ENCODE data around the gene DNASE2B.

DNASE2B gene

GRCh38 chr1:84402501-84402900 is 4.2 kb downstream of the DNASE2B start:
- H3K9ac ChIP-seq (ENCODE audit: low read length) = no peak overlapping the region

DNA sequence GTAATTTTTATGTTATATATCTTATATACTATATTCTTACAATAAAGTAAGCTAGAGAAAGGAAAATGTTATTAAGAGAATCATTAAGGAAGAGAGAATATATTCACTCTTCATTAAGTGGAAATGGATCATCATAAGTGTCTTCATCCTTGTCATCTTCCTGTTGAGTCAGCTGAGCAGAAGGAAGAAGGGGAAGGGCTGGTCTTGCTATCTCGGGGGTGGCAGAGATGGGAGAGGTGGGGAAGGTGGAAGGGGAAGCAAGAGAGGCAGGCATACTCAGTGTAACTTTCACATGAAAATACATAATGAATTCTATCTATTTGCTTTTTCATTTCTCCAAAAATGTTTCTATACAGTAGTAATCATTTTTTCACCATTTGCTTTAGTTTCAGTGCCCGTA is 5.1 kb downstream of the DNASE2B start:
- H3K9ac ChIP-seq (ENCODE audit: low read length) = no peak overlapping the region
- H3K27me3 ChIP-seq (ENCODE audit: control insufficient read depth, insufficient read depth, low read length) = no peaks in the 10 kb centered on the region
- H3K27ac ChIP-seq (ENCODE audit: low read length) = no peak overlapping the region
- H3K36me3 ChIP-seq (ENCODE audit: control insufficient read depth, low read depth, low read length) = no peaks in the 10 kb centered on the region
- H3K4me3 ChIP-seq (ENCODE audit: low read length) = no peak overlapping the region
- H3K4me1 ChIP-seq (ENCODE audit: control insufficient read depth, low read depth, low read length) = no peaks in the 10 kb centered on the region
- no peaks in the 10 kb centered on the region for H3K9me3 ChIP-seq (ENCODE audit: control insufficient read depth, low read depth, low read length)

More at GRCh38 chr1:84402501-84402900, 4.2 kb downstream of the DNASE2B start:
- no peak overlapping the region for H3K27ac ChIP-seq (ENCODE audit: low read length)
- H3K9me3 ChIP-seq (ENCODE audit: control insufficient read depth, low read depth, low read length) = no peaks in the 10 kb centered on the region
- no peaks in the 10 kb centered on the region for H3K36me3 ChIP-seq (ENCODE audit: control insufficient read depth, low read depth, low read length)
- no peaks in the 10 kb centered on the region for H3K27me3 ChIP-seq (ENCODE audit: control insufficient read depth, insufficient read depth, low read length)
- H3K4me1 ChIP-seq (ENCODE audit: control insufficient read depth, low read depth, low read length) = no peaks in the 10 kb centered on the region
- H3K4me3 ChIP-seq (ENCODE audit: low read length) = no peak overlapping the region

DNA sequence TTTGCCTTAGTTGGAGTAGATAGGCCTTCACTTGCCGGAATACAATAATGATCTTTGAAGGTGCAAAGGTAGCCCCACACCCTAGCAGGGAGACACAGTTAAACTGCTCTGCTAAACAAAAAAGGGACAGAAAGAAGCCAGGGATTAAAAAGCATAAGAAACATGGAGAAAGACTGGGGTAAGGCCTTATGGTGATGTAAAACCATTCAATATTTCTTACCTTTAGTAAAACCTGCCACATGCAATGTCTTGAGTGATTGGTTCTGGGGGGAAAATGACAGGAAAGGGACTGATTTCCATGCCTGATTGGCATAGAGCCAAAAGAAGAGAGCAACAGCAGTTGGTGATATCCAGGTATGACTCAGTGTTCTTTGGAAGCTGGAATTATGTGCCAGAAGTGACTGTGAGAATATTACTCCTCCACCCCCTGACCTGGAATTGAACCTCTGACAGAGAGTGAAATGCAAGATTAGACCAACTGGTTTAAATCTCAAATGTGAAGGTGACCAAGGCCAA is 8.1 kb downstream of the DNASE2B start:
- Histone ChIP-seq H3K4me1 (ENCODE audit: control insufficient read depth, low read depth, low read length) (no peaks in the 10 kb centered on the region), H3K36me3 (ENCODE audit: control insufficient read depth, low read depth, low read length) (no peaks in the 10 kb centered on the region), H3K9me3 (ENCODE audit: control insufficient read depth, low read depth, low read length) (no peaks in the 10 kb centered on the region), H3K27me3 (ENCODE audit: control insufficient read depth, insufficient read depth, low read length) (no peaks in the 10 kb centered on the region), H3K9ac (ENCODE audit: low read length) (no peak overlapping the region), H3K27ac (ENCODE audit: low read length) (no peak overlapping the region), H3K4me3 (ENCODE audit: low read length) (no peak overlapping the region)

- Histone ChIP-seq H3K9ac (ENCODE audit: low read length) (no peak overlapping the region), H3K4me1 (ENCODE audit: control insufficient read depth, low read depth, low read length) (no peaks in the 10 kb centered on the region), H3K27me3 (ENCODE audit: control insufficient read depth, insufficient read depth, low read length) (no peaks in the 10 kb centered on the region), H3K27ac (ENCODE audit: low read length) (no peak overlapping the region), H3K4me3 (ENCODE audit: low read length) (no peak overlapping the region), H3K36me3 (ENCODE audit: control insufficient read depth, low read depth, low read length) (no peaks in the 10 kb centered on the region), H3K9me3 (ENCODE audit: control insufficient read depth, low read depth, low read length) (no peaks in the 10 kb centered on the region)
These were observed 9.2 kb downstream of the DNASE2B start for GRCh38 chr1:84407524-84407923.

GRCh38 chr1:84407958-84408422 is 9.7 kb downstream of the DNASE2B start:
- H3K9me3 ChIP-seq (ENCODE audit: control insufficient read depth, low read depth, low read length) = no peaks in the 10 kb centered on the region
- H3K36me3 ChIP-seq (ENCODE audit: control insufficient read depth, low read depth, low read length) = no peaks in the 10 kb centered on the region
- no peaks in the 10 kb centered on the region for H3K27me3 ChIP-seq (ENCODE audit: control insufficient read depth, insufficient read depth, low read length)
- H3K9ac ChIP-seq (ENCODE audit: low read length) = no peak overlapping the region
- no peak overlapping the region for H3K27ac ChIP-seq (ENCODE audit: low read length)
- H3K4me3 ChIP-seq (ENCODE audit: low read length) = no peak overlapping the region
- no peaks in the 10 kb centered on the region for H3K4me1 ChIP-seq (ENCODE audit: control insufficient read depth, low read depth, low read length)

DNA sequence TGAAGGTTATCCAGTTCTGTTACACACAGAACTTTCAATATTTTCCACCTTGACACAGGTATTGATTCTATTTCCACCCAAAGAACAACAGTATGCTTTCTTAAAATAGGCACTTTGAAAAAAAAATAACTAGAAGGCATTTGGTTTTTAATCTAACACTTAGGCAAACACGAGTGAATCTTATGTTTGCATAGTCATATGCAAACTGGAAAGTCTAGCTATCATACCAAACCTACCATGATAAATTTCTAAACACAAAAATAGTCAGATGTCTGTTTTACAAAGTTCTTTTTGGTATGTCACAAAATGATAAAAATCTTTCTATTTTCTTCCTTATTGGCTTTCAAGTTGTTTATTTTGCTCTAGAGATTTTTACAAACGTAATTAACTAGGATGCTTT is 11.6 kb downstream of the DNASE2B start:
- Histone ChIP-seq H3K27me3 (ENCODE audit: control insufficient read depth, insufficient read depth, low read length) (no peaks in the 10 kb centered on the region), H3K4me3 (ENCODE audit: low read length) (no peak overlapping the region), H3K4me1 (ENCODE audit: control insufficient read depth, low read depth, low read length) (no peaks in the 10 kb centered on the region), H3K9ac (ENCODE audit: low read length) (no peak overlapping the region), H3K27ac (ENCODE audit: low read length) (no peak overlapping the region), H3K36me3 (ENCODE audit: control insufficient read depth, low read depth, low read length) (no peaks in the 10 kb centered on the region), H3K9me3 (ENCODE audit: control insufficient read depth, low read depth, low read length) (no peaks in the 10 kb centered on the region)

DNA sequence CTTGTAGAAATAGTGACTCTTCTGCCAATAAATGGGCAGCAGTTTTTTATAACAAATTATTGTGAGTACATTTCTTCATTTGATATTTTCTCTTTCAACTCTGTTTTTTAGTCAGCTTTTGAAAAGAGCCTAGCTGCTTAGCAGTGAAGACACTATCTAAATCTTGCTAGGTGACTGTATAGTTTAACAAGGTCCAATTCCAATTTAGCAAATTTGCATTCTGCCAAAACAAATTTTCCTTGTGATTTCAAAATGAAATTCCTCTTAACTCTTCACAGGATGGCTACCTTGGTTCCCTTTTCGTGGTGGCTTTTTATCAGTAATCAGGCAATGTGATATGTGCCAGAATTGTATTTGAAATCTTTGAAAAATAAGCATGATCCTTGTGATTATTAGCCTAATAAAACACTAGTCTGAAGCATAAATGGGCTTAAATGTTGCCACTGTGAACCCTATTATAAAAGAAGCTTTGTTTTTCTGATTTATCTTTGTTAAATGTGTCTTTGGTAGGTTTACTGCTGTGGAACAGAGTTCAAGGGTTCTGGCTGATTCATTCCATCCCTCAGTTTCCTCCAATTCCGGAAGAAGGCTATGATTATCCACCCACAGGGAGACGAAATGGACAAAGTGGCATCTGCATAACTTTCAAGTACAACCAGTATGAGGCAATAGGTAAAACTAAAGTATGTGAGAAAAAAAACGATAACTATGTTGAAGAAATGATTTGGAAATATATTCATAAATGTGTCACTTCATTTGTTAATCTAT is 12.2 kb downstream of the DNASE2B start:
- Histone ChIP-seq H3K4me1 (ENCODE audit: control insufficient read depth, low read depth, low read length) (no peaks in the 10 kb centered on the region), H3K9ac (ENCODE audit: low read length) (no peak overlapping the region), H3K36me3 (ENCODE audit: control insufficient read depth, low read depth, low read length) (no peaks in the 10 kb centered on the region), H3K27me3 (ENCODE audit: control insufficient read depth, insufficient read depth, low read length) (no peaks in the 10 kb centered on the region), H3K4me3 (ENCODE audit: low read length) (no peak overlapping the region), H3K9me3 (ENCODE audit: control insufficient read depth, low read depth, low read length) (no peaks in the 10 kb centered on the region), H3K27ac (ENCODE audit: low read length) (no peak overlapping the region)

DNA sequence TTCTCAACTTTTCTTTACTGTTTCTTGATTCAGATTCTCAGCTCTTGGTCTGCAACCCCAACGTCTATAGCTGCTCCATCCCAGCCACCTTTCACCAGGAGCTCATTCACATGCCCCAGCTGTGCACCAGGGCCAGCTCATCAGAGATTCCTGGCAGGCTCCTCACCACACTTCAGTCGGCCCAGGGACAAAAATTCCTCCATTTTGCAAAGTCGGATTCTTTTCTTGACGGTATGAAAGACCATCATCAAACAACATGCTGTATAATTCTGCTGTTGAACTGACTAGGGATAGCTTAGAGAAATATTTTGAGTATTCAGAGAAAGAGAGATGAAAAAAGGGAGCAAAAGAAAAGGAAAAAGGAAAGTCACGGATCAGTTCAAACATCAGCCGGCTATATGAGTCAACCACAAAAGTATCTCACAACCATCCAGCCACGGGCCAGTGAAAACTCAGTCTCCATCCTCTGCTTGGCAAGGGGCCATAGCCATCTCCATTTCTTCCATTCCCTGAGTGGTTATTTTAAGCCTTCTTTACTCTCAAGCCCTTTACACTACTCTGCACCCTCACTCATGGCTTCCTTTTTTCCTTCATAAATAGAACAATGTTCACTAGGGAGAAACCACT is 14.1 kb downstream of the DNASE2B start:
- no peak overlapping the region for H3K9ac ChIP-seq (ENCODE audit: low read length)
- H3K4me3 ChIP-seq (ENCODE audit: low read length) = no peak overlapping the region
- H3K4me1 ChIP-seq (ENCODE audit: control insufficient read depth, low read depth, low read length) = no peaks in the 10 kb centered on the region
- H3K27me3 ChIP-seq (ENCODE audit: control insufficient read depth, insufficient read depth, low read length) = no peaks in the 10 kb centered on the region
- no peak overlapping the region for H3K27ac ChIP-seq (ENCODE audit: low read length)
- no peaks in the 10 kb centered on the region for H3K9me3 ChIP-seq (ENCODE audit: control insufficient read depth, low read depth, low read length)
- no peaks in the 10 kb centered on the region for H3K36me3 ChIP-seq (ENCODE audit: control insufficient read depth, low read depth, low read length)

DNA sequence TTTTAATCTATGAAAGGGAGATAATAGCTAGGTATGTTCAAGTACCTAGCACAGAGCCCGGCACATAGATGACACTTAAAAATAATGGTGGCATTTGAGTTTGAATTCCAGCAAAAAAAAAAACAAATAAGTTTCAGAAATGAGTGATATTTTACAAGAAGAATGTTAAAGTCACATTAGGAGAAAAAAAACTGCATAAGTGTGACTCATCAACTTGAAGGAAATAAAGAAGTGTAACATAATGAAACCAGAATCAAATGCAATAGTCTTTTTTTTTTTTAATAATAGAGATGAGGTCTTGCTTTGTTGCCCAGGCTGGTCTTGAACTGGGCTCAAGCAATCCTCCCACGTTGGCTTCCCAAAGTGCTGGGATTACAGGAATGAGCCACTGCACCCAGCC is 17.1 kb downstream of the DNASE2B start:
- no peak overlapping the region for H3K27ac ChIP-seq (ENCODE audit: low read length)
- no peaks in the 10 kb centered on the region for H3K36me3 ChIP-seq (ENCODE audit: control insufficient read depth, low read depth, low read length)
- no peaks in the 10 kb centered on the region for H3K4me1 ChIP-seq (ENCODE audit: control insufficient read depth, low read depth, low read length)
- H3K9me3 ChIP-seq (ENCODE audit: control insufficient read depth, low read depth, low read length) = no peaks in the 10 kb centered on the region
- H3K4me3 ChIP-seq (ENCODE audit: low read length) = no peak overlapping the region
- no peaks in the 10 kb centered on the region for H3K27me3 ChIP-seq (ENCODE audit: control insufficient read depth, insufficient read depth, low read length)
- H3K9ac ChIP-seq (ENCODE audit: low read length) = no peak overlapping the region

DNA sequence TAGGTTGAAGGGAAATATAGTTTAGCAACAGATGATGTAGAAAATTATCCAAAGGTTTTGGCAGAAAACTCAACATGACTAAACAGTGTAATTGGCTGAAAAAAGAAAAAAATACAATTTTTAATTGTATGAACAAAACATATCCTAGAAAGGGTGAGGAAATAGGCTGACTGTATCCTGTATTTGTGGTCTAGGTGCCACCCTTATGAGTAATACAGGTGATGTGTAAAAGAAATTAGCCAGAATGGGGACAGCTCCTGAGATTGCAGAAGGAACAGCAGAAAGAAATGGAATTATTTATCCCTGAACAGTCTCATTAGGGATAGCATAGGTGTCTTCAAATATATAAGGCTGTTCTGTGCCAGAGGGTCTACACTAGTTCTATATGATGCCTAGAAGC is 24.6 kb downstream of the DNASE2B start:
- no peaks in the 10 kb centered on the region for H3K36me3 ChIP-seq (ENCODE audit: control insufficient read depth, low read depth, low read length)
- H3K4me3 ChIP-seq (ENCODE audit: low read length) = no peak overlapping the region
- no peak overlapping the region for H3K9ac ChIP-seq (ENCODE audit: low read length)
- no peaks in the 10 kb centered on the region for H3K4me1 ChIP-seq (ENCODE audit: control insufficient read depth, low read depth, low read length)
- no peaks in the 10 kb centered on the region for H3K9me3 ChIP-seq (ENCODE audit: control insufficient read depth, low read depth, low read length)
- no peaks in the 10 kb centered on the region for H3K27me3 ChIP-seq (ENCODE audit: control insufficient read depth, insufficient read depth, low read length)
- no peak overlapping the region for H3K27ac ChIP-seq (ENCODE audit: low read length)

DNA sequence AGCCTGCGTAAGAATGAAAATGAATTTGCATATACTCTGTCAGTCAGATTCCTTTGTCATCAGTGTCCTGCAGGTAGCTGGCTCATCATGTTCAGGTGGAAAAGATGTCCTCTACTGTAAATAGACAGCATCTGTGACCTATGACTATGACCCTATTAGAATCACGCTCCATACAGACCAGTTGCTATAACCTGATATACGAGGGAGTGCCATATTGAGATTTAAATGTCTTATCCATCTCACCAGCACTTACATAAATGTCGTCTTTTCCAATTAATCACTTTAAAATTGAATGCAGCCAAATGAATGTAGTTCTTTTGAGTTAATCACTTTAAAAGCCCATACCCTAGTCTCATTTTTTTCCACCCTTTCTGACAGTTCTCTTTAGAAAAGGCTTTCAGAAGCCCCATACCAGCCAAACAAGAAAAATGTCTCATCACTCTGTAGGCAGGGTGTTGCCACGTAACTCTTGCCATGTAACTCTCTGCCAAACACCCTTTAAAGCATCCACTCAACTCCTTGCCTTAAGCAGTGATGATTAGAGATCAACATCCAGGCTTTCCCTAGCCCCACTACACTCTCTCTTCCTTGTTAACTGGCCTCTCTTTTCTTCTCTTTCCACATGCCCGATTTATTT is 26.3 kb downstream of the DNASE2B start:
- Histone ChIP-seq H3K36me3 (ENCODE audit: control insufficient read depth, low read depth, low read length) (no peaks in the 10 kb centered on the region), H3K4me3 (ENCODE audit: low read length) (no peak overlapping the region), H3K9ac (ENCODE audit: low read length) (no peak overlapping the region), H3K27me3 (ENCODE audit: control insufficient read depth, insufficient read depth, low read length) (no peaks in the 10 kb centered on the region), H3K4me1 (ENCODE audit: control insufficient read depth, low read depth, low read length) (no peaks in the 10 kb centered on the region), H3K27ac (ENCODE audit: low read length) (no peak overlapping the region), H3K9me3 (ENCODE audit: control insufficient read depth, low read depth, low read length) (no peaks in the 10 kb centered on the region)

All from iPS-18a (cell line).